ENCODE data around the gene AGPAT1. TPM values are rescaled to one million over a fixed set of nuclear protein-coding genes. Genes with fewer than 3 reads are reported as not detected.

Gene AGPAT1
- total and polyA plus RNA-seq, 2 of the 13 experiments (the other 11 are each of a cell fraction or from before 2014, with no cell fraction given) = 51.3 to 139 TPM

GRCh38 chr6:32190054-32190851 is 14.4 kb upstream of the AGPAT1 start, which contains the start of gene PBX2 (continued):
- TF ChIP-seq, protein P1, sequence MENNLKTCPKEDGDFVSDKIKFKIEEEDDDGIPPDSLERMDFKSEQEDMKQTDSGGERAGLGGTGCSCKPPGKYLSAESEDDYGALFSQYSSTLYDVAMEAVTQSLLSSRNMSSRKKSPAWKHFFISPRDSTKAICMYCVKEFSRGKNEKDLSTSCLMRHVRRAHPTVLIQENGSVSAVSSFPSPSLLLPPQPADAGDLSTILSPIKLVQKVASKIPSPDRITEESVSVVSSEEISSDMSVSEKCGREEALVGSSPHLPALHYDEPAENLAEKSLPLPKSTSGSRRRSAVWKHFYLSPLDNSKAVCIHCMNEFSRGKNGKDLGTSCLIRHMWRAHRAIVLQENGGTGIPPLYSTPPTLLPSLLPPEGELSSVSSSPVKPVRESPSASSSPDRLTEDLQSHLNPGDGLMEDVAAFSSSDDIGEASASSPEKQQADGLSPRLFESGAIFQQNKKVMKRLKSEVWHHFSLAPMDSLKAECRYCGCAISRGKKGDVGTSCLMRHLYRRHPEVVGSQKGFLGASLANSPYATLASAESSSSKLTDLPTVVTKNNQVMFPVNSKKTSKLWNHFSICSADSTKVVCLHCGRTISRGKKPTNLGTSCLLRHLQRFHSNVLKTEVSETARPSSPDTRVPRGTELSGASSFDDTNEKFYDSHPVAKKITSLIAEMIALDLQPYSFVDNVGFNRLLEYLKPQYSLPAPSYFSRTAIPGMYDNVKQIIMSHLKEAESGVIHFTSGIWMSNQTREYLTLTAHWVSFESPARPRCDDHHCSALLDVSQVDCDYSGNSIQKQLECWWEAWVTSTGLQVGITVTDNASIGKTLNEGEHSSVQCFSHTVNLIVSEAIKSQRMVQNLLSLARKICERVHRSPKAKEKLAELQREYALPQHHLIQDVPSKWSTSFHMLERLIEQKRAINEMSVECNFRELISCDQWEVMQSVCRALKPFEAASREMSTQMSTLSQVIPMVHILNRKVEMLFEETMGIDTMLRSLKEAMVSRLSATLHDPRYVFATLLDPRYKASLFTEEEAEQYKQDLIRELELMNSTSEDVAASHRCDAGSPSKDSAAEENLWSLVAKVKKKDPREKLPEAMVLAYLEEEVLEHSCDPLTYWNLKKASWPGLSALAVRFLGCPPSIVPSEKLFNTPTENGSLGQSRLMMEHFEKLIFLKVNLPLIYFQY (CRISPR knock-in tag; IDR thresholded peaks at IDR 0.05; ENCODE audit: borderline replicate concordance) = peak; percentile 34; the same call in 1 of the 2 replicates
- 0 out of 2 replicates have a peak, but pooled peaks have one; percentile 36 for TF ChIP-seq IKZF5 (CRISPR knock-in tag; IDR thresholded peaks at IDR 0.05)
- TF ChIP-seq, protein P2, sequence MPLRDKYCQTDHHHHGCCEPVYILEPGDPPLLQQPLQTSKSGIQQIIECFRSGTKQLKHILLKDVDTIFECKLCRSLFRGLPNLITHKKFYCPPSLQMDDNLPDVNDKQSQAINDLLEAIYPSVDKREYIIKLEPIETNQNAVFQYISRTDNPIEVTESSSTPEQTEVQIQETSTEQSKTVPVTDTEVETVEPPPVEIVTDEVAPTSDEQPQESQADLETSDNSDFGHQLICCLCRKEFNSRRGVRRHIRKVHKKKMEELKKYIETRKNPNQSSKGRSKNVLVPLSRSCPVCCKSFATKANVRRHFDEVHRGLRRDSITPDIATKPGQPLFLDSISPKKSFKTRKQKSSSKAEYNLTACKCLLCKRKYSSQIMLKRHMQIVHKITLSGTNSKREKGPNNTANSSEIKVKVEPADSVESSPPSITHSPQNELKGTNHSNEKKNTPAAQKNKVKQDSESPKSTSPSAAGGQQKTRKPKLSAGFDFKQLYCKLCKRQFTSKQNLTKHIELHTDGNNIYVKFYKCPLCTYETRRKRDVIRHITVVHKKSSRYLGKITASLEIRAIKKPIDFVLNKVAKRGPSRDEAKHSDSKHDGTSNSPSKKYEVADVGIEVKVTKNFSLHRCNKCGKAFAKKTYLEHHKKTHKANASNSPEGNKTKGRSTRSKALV (CRISPR knock-in tag; IDR thresholded peaks at IDR 0.05) = no peak
- TF ChIP-seq SOX5 (CRISPR knock-in tag; IDR thresholded peaks at IDR 0.05; ENCODE audit: borderline replicate concordance) = no peak
- TF ChIP-seq ZNF296 (CRISPR knock-in tag; conservative IDR thresholded peaks at IDR 0.05) = no peak
- TF ChIP-seq ZBTB37 (CRISPR knock-in tag; IDR thresholded peaks at IDR 0.05) = 0 out of 2 replicates have a peak, but pooled peaks have one; percentile 48
- no peak for TF ChIP-seq SMC3 (IDR thresholded peaks at IDR 0.05; ENCODE audit: low read length)
- no peak for TF ChIP-seq PLSCR1 (CRISPR knock-in tag; IDR thresholded peaks at IDR 0.05; ENCODE audit: borderline replicate concordance)
- 0 out of 2 replicates have a peak, but pooled peaks have one; percentile 38 for TF ChIP-seq ESRRA (CRISPR knock-in tag; IDR thresholded peaks at IDR 0.05; ENCODE audit: low read depth)
- TF ChIP-seq ZNF75D (CRISPR knock-in tag; IDR thresholded peaks at IDR 0.05; ENCODE audit: borderline replicate concordance) = no peak
- TF ChIP-seq DMAP1 (CRISPR knock-in tag; IDR thresholded peaks at IDR 0.05) = no peak; the same call in 1 of the 2 replicates
- TF ChIP-seq, protein P3, sequence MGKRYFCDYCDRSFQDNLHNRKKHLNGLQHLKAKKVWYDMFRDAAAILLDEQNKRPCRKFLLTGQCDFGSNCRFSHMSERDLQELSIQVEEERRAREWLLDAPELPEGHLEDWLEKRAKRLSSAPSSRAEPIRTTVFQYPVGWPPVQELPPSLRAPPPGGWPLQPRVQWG (CRISPR knock-in tag; IDR thresholded peaks at IDR 0.05; ENCODE audit: borderline replicate concordance, low read depth) = no peak
- TF ChIP-seq ZNF720 (CRISPR knock-in tag; IDR thresholded peaks at IDR 0.05) = no peak
- no peak for TF ChIP-seq ZNF460 (CRISPR knock-in tag; IDR thresholded peaks at IDR 0.05; ENCODE audit: borderline replicate concordance)
- no peak for TF ChIP-seq STAT5B (CRISPR knock-in tag; IDR thresholded peaks at IDR 0.05)
- no peak for TF ChIP-seq ZBTB42 (CRISPR knock-in tag; IDR thresholded peaks at IDR 0.05)
- no peak for TF ChIP-seq CSRNP2 (CRISPR knock-in tag; conservative IDR thresholded peaks at IDR 0.05; ENCODE audit: low read depth)
